Adrenal gland (tissue), 12 donors: ENCODE measurements around the gene ABHD18. TPM values are rescaled to one million over a fixed set of nuclear protein-coding genes. Genes with fewer than 3 reads are reported as not detected.
"Not testable (repeated sequence)": the region's sequence is repeated elsewhere in the genome, so short reads cannot be mapped to it uniquely, and the experiment has no call there.

Experiments used
- DNase-seq, 7 donors: peaks; one replicate each; pipeline ENCODE4 v3.0.0-alpha.2; 2019 to 2020
- H3K27ac ChIP-seq, 5 donors: fragments of 200-600 bp; sonication (generic) in 4 of 5; 1 replicate in 3 of 5; 2 replicates in 2 of 5; pipeline versions ENCODE4 v1.5.1 to v1.8.0; 2016 to 2020; ENCODE audit warnings: mild to moderate bottlenecking in 1 of 5
- H3K27me3 ChIP-seq: fragments of 200-600 bp; 2 replicates; pipeline ENCODE4 v1.8.0; 2021
- H3K36me3 ChIP-seq, 2 donors: fragments of 200-600 bp; replicated peaks in 1 of 2; 1 replicate in 1 of 2; 2 replicates in 1 of 2; pipeline versions ENCODE4 v1.5.1 to v1.8.0; 2018 to 2022
- H3K4me1 ChIP-seq, 2 donors: fragments of 200-600 bp; replicated peaks in 1 of 2; 1 replicate in 1 of 2; 2 replicates in 1 of 2; pipeline versions ENCODE4 v1.5.1 to v1.8.0; 2018 to 2021
- H3K4me3 ChIP-seq, 4 donors: fragments of 200-600 bp; sonication (generic) in 3 of 4; one replicate each; pipeline ENCODE4 v1.5.1; 2016 to 2018
- H3K9me3 ChIP-seq, 3 donors: fragments of 200-600 bp; sonication (generic) in 1 of 3; replicated peaks in 1 of 3; 1 replicate in 2 of 3; 2 replicates in 1 of 3; pipeline versions ENCODE4 v1.5.1 to v1.8.0; 2016 to 2021
- CTCF ChIP-seq, 6 experiments: fragments of 450-650 bp in 4 of 6; fragments of 200-600 bp in 2 of 6; sonication (generic) in 1 of 6; IDR thresholded peaks; 1 replicate in 5 of 6; 2 replicates in 1 of 6; pipeline versions ENCODE4 v1.5.1 to v1.8.0; 2016 to 2021; ENCODE audit warnings: antibody characterized with exemption in 6 of 6, mild to moderate bottlenecking in 2 of 6, moderate library complexity in 1 of 6
- POLR2A ChIP-seq, 2 donors: fragments of 450-650 bp; IDR thresholded peaks; one replicate each; pipeline ENCODE4 v1.6.1; 2017; ENCODE audit warnings: antibody characterized with exemption in 2 of 2, mild to moderate bottlenecking in 2 of 2, moderate library complexity in 1 of 2
- WGBS, 4 donors: extraction: QIAGEN DNeasy Blood & Tissue Kit in 2 of 4; methylation state at CpG; one replicate each; pipeline versions ENCODE4 v1.1.5 to v1.1.7; 2013 to 2017; 5-methylcytosine and 5-hydroxymethylcytosine counted together
- intact Hi-C, 2 donors: fragments of 100-400 bp; cut with DNase I; formaldehyde crosslinking; loops; one replicate each; pipeline versions ENCODE4 v1.14.1 to v1.15.0; 2022 to 2023
- polyA plus RNA-seq, 3 donors: library from polyadenylated mRNA; stranded (reverse); fragments of 200-250 nt in 2 of 3; fragments of 350-450 nt in 1 of 3; fragmentation: Illumina TruSeq in 1 of 3; extraction: RNeasy Lipid Tissue Mini Kit (QIAGEN cat#74804) in 1 of 3; gene quantifications; one replicate each; pipeline ENCODE4 v1.2.3, GENCODE V29; 2013 to 2014
- total RNA-seq, 9 donors: library from RNA; depleted of rRNA in 4 of 9; stranded (reverse); fragments of >200 nt in 4 of 9; fragments of 120-200 nt in 1 of 9; fragmentation: NEBNext Ultra II Directional in 1 of 9; extraction: Animal tissue kit (Norgen Biotek cat#: 25700) in 1 of 9; gene quantifications; one replicate each; pipeline versions ENCODE4 v1.1.0 to v1.2.4, GENCODE V29; 2013 to 2023
- donor health status: healthy with polysubstance abuse.
- donor health status: Bipolar disorder and iron deficiency.
- donor health status: DM: yes; HTN: yes; CAD: no.
- donor health status: DM: no; HTN: no; CAD: no.
- donor health status: DM: no; HTN: no; CAD: no.
- donor health status: DM: yes; HTN: yes; CAD: no.

Gene ABHD18
- total and polyA plus RNA-seq, 12 donors = 4.7 to 25.6 (median 9.4) TPM

- Histone ChIP-seq H3K4me3 (peak overlapping the region; percentile 79 to 91 (median 88)), H3K36me3 (no peaks in the 10 kb centered on the region), H3K9me3 (no peaks in the 10 kb centered on the region), H3K27me3 (no peaks in the 10 kb centered on the region), H3K4me1 (peaks cover 6 to 31% of the 10 kb centered on the region in 2 donors), H3K27ac (peak overlapping the region; percentile 70 to 98 (median 97))
- TF ChIP-seq POLR2A (IDR thresholded peaks at IDR 0.05) = no peak
- TF ChIP-seq CTCF (IDR thresholded peaks at IDR 0.05) = no peak
- DNase-seq = peak; percentile 36 to 83 (median 52)
- intact Hi-C loops = loop anchor here in 1 of 2 donors (10.0 kb wide), 2 partner anchors 89 to 91 kb away; no protein-coding TSS in a partner anchor
- 0 to 1% (median 1%) methylated on average over 4 to 15 of the region's 15 CpGs for WGBS, 4 donors
These were observed 583 bp downstream of the ABHD18 start for GRCh38 chr4:127965803-127966175.

- Histone ChIP-seq H3K4me3 (no peak overlapping the region), H3K36me3 (no peaks in the 10 kb centered on the region), H3K27ac (no peak overlapping the region), H3K9me3 (no peaks in the 10 kb centered on the region), H3K4me1 (peaks cover 6 to 31% of the 10 kb centered on the region in 2 donors), H3K27me3 (no peaks in the 10 kb centered on the region)
- 88 to 100% (median 95%) methylated on average over 1 of the region's 1 CpG for WGBS, 4 donors
- DNase-seq = no peak
- intact Hi-C loops = loop anchor here in 1 of 2 donors (10.0 kb wide), 2 partner anchors 88 to 92 kb away; no protein-coding TSS in a partner anchor
- no peak for TF ChIP-seq CTCF (IDR thresholded peaks at IDR 0.05)
- no peak for TF ChIP-seq POLR2A (IDR thresholded peaks at IDR 0.05)
These were observed 2.1 kb downstream of the ABHD18 start for GRCh38 chr4:127967141-127967775.

GRCh38 chr4:127968586-127968985 lies 3.4 kb downstream of the ABHD18 start:
- TF ChIP-seq POLR2A (IDR thresholded peaks at IDR 0.05) (no peak), CTCF (IDR thresholded peaks at IDR 0.05) (no peak)
- intact Hi-C loops = loop anchor here in 1 of 2 donors (10.0 kb wide), 2 partner anchors 86 to 94 kb away; no protein-coding TSS in a partner anchor
- Histone ChIP-seq H3K4me1 (peaks cover 6 to 31% of the 10 kb centered on the region in 2 donors), H3K27me3 (no peaks in the 10 kb centered on the region), H3K4me3 (no peak overlapping the region), H3K36me3 (no peaks in the 10 kb centered on the region), H3K27ac (peak overlapping the region in 1 of 5 donors; percentile 37), H3K9me3 (no peaks in the 10 kb centered on the region)
- WGBS, 4 donors = 39 to 43% (median 39%) methylated on average over 2 of the region's 2 CpGs
- no peak for DNase-seq

- DNase-seq, intact Hi-C loops, H3K27me3 ChIP-seq, H3K36me3 ChIP-seq, H3K4me3 ChIP-seq, H3K27ac ChIP-seq, H3K9me3 ChIP-seq: not testable (repeated sequence)
- WGBS, 4 donors = 79 to 86% (median 83%) methylated on average over 4 of the region's 4 CpGs
- peaks cover 4 to 29% of the 10 kb centered on the region in 2 donors for H3K4me1 ChIP-seq
These were observed 5.7 kb downstream of the ABHD18 start for GRCh38 chr4:127970925-127971324.
